Activated gamma-delta T cell (primary cell): Measurements from ENCODE around the gene NKX3-2.

ENCODE experiments used
- DNase-seq: peaks from one replicate; lab custom pipeline; 2025; lab: John Stamatoyannopoulos, UW

Gene NKX3-2

GRCh38 chr4:13530823-13531624, 13.3 kb downstream of the NKX3-2 start:
- DNase-seq, result no peak

- DNase-seq, result no peak
Measured at GRCh38 chr4:13529128-13529919, 15.0 kb downstream of the NKX3-2 start.

- no peak for DNase-seq
Measured at GRCh38 chr4:13528821-13529127, 15.5 kb downstream of the NKX3-2 start.

GRCh38 chr4:13527981-13528820, 16.1 kb downstream of the NKX3-2 start:
- no peak for DNase-seq

- no peak for DNase-seq
Measured at GRCh38 chr4:13527192-13527980, 16.9 kb downstream of the NKX3-2 start.

GRCh38 chr4:13526658-13527057, 17.6 kb downstream of the NKX3-2 start:
- DNase-seq, result no peak

GRCh38 chr4:13525606-13526281, 18.6 kb downstream of the NKX3-2 start:
- no peak for DNase-seq

GRCh38 chr4:13524504-13525243, 19.6 kb downstream of the NKX3-2 start:
- no peak for DNase-seq

GRCh38 chr4:13523591-13524503, 20.5 kb downstream of the NKX3-2 start:
- DNase-seq, result no peak

GRCh38 chr4:13523105-13523477, 21.2 kb downstream of the NKX3-2 start:
- no peak for DNase-seq

GRCh38 chr4:13522282-13523104, 21.8 kb downstream of the NKX3-2 start:
- DNase-seq, result no peak

GRCh38 chr4:13521047-13521446, 23.3 kb downstream of the NKX3-2 start:
- DNase-seq, result no peak

GRCh38 chr4:13516315-13516860, 27.9 kb downstream of the NKX3-2 start:
- no peak for DNase-seq

- no peak for DNase-seq
Measured at GRCh38 chr4:13515268-13515667, 29.0 kb downstream of the NKX3-2 start.

GRCh38 chr4:13514722-13515121, 29.6 kb downstream of the NKX3-2 start:
- DNase-seq, result no peak

GRCh38 chr4:13511101-13511500, 33.2 kb downstream of the NKX3-2 start:
- no peak for DNase-seq

GRCh38 chr4:13509442-13509841, 34.9 kb downstream of the NKX3-2 start:
- no peak for DNase-seq

GRCh38 chr4:13504374-13504773, 39.9 kb downstream of the NKX3-2 start:
- no peak for DNase-seq
